ENCODE data around the gene FOXN3. TPM values are rescaled to one million over a fixed set of nuclear protein-coding genes. Genes with fewer than 3 reads are reported as not detected.

The FOXN3 gene
- total RNA-seq, 2 donors from 2014 or later, result 61.2 to 84.1 TPM

DNA sequence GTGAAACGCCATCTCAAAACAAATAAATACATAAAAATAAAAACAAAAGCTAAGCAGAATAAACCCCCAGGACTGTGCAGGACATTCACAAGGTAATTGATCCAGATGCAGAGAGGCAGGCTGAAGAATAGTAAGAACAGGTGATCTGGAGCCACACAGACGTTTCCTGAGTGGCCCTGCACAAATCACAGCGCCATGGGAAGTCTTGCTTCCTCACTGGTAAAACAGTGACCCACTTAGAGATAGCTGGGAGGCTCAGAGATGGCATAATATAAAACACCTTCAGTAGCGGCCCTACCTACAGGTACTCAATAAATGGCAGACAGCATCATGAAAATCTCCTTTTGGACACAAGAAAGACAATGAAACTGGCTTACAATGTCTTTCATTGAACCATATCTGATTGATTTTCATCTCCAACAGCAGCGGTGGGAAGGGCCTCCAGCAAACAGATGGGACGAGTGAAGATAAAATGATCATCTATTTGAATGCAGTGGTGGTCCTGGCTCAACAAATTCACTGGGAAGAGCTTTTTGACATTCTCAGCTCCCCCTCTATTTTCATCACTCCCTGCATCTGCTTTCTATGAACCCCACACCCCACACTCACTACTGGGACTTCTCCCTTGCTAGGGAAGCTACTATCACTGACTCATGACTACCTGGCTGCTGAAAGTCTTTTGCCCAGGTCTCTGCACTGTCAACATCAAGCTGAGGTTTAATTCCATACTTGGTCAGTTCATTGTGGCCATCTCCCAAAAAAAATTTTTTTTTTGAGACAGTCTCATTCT, 63.9 kb downstream of the FOXN3 start:
- Mint-ChIP-seq H3K4me3 (no peak overlapping the region), H3K36me3 (ENCODE audit: low read depth) (peaks cover 38% of the 10 kb centered on the region), H3K27me3 (ENCODE audit: insufficient read depth) (peaks cover 11% of the 10 kb centered on the region), H3K27ac (peak overlapping the region; percentile 13), H3K4me1 (peaks cover 47% of the 10 kb centered on the region), H3K9me3 (no peaks in the 10 kb centered on the region)
- H3K27me3 ChIP-seq (ENCODE audit: control insufficient read depth, insufficient read depth, low read length, poor library complexity, severe bottlenecking), result no peaks in the 10 kb centered on the region
- H3K4me1 ChIP-seq (ENCODE audit: control insufficient read depth, insufficient read depth, low read length), result peaks cover 14% of the 10 kb centered on the region
- no peak for DNase-seq
- H3K9me3 ChIP-seq (ENCODE audit: control insufficient read depth, low read length), result no peaks in the 10 kb centered on the region
- H3K9ac ChIP-seq (ENCODE audit: extremely low read depth, low read length, poor library complexity, severe bottlenecking), result no peak overlapping the region
- no peak for TF ChIP-seq CTCF (conservative IDR thresholded peaks at IDR 0.05)
- no peak overlapping the region for H3K4me3 ChIP-seq (ENCODE audit: low read length)
- no peaks in the 10 kb centered on the region for H3K36me3 ChIP-seq (ENCODE audit: control insufficient read depth, insufficient read depth, low read length)
- WGBS, 2 experiments (ENCODE audit: insufficient coverage in 1 of 2, insufficient read length in 1 of 2), result 86 to 90% methylated on average over 4 to 6 of the region's 6 CpGs
- peak overlapping the region; percentile 36 for H3K27ac ChIP-seq (ENCODE audit: low read depth, low read length)

DNA sequence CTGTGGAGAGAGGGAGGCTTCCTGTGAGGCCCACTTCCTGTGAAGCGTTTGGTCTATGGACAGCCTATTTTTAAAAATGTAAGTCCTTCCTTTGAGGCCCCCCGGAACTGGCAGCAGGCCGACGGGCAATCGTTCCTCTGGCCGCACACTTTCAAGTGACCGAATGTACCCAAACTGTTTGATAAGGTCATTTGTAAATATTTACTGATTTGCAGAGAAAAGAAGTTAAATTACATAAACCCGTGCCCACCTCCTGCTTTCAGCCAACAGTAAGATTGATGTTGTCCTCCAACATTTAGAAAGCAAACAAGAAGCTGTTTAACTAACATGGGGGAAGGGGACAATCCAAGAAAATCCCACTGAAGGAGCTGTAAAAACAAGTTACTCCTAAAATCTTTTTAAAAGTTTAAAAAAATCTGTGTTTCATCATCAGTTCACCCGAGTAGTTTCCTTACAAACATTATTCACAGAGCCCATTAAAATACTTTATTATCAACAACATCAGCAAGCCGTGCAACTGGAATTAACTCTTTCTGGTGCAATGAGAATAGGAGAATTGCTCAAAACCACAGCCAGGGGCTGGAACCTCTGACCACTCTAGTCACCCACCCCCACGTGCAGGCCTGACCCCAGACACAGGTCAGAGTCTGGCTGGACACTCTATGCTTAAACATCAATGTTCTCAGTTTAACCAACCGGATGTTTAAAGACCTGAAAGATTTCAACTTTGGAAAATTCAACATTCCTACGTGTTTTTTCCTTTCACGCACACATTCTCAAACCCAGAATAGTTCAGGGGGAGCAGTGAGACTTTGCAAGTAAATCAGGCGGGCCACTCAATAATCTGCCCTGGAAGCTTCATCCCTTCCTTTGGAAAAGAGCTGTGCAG, 65.3 kb downstream of the FOXN3 start:
- Histone ChIP-seq H3K9ac (ENCODE audit: extremely low read depth, low read length, poor library complexity, severe bottlenecking) (peak overlapping the region; percentile 42), H3K36me3 (ENCODE audit: control insufficient read depth, insufficient read depth, low read length) (peaks cover 6% of the 10 kb centered on the region), H3K27me3 (ENCODE audit: control insufficient read depth, insufficient read depth, low read length, poor library complexity, severe bottlenecking) (no peaks in the 10 kb centered on the region), H3K4me1 (ENCODE audit: control insufficient read depth, insufficient read depth, low read length) (peaks cover 14% of the 10 kb centered on the region), H3K4me3 (ENCODE audit: low read length) (peak overlapping the region; percentile 66), H3K9me3 (ENCODE audit: control insufficient read depth, low read length) (peaks cover 5% of the 10 kb centered on the region), H3K27ac (ENCODE audit: low read depth, low read length) (peak overlapping the region; percentile 76)
- peak; percentile 40 for TF ChIP-seq CTCF (conservative IDR thresholded peaks at IDR 0.05)
- Mint-ChIP-seq H3K36me3 (ENCODE audit: low read depth) (peaks cover 46% of the 10 kb centered on the region), H3K27me3 (ENCODE audit: insufficient read depth) (peaks cover 14% of the 10 kb centered on the region), H3K4me1 (peaks cover 47% of the 10 kb centered on the region), H3K9me3 (no peaks in the 10 kb centered on the region), H3K27ac (peak overlapping the region; percentile 84), H3K4me3 (peak overlapping the region; percentile 34)
- DNase-seq, result peak; percentile 76
- 17 to 30% methylated on average over 7 to 15 of the region's 15 CpGs for WGBS, 2 experiments (ENCODE audit: insufficient coverage in 1 of 2, insufficient read length in 1 of 2)

DNA sequence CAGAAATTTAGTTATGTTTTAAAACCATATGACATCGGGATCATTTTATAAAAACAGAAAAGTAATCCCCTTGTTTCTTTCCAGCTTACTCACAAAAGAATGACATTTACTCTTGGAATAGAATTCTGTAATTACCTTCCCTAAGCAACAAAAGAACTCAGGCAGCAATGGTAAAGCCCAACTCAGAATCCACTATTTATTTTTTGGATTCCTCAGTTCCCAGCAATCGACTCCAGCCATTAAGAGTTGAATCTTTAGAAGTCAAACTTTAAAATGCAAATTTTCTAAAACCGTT, 65.9 kb downstream of the FOXN3 start:
- Mint-ChIP-seq H3K27me3 (ENCODE audit: insufficient read depth) (peaks cover 14% of the 10 kb centered on the region), H3K36me3 (ENCODE audit: low read depth) (peaks cover 47% of the 10 kb centered on the region), H3K27ac (peak overlapping the region; percentile 84), H3K4me1 (peaks cover 47% of the 10 kb centered on the region), H3K9me3 (no peaks in the 10 kb centered on the region), H3K4me3 (peak overlapping the region; percentile 34)
- H3K27ac ChIP-seq (ENCODE audit: low read depth, low read length), result peak overlapping the region; percentile 76
- no peak for TF ChIP-seq CTCF (conservative IDR thresholded peaks at IDR 0.05)
- DNase-seq, result no peak
- H3K9me3 ChIP-seq (ENCODE audit: control insufficient read depth, low read length), result peaks cover 5% of the 10 kb centered on the region
- WGBS, 2 experiments (ENCODE audit: insufficient coverage in 1 of 2, insufficient read length in 1 of 2), result 0 to 5% methylated on average over 1 to 3 of the region's 3 CpGs
- H3K36me3 ChIP-seq (ENCODE audit: control insufficient read depth, insufficient read depth, low read length), result peaks cover 10% of the 10 kb centered on the region
- H3K27me3 ChIP-seq (ENCODE audit: control insufficient read depth, insufficient read depth, low read length, poor library complexity, severe bottlenecking), result no peaks in the 10 kb centered on the region
- peaks cover 14% of the 10 kb centered on the region for H3K4me1 ChIP-seq (ENCODE audit: control insufficient read depth, insufficient read depth, low read length)
- H3K9ac ChIP-seq (ENCODE audit: extremely low read depth, low read length, poor library complexity, severe bottlenecking), result peak overlapping the region; percentile 42
- H3K4me3 ChIP-seq (ENCODE audit: low read length), result peak overlapping the region; percentile 66
